Islet of Langerhans (tissue), 1 donor: Measurements from ENCODE around the gene TRPC5OS.

Experiments used
- FAIRE-seq: peaks from one replicate; lab custom pipeline; 2011; peaks lifted over from hg19 to GRCh38; lab: Jason Lieb, UNC

The TRPC5OS gene

GRCh38 chrX:111875881-111876280, at the start of gene TRPC5OS:
Gene TRPC5OS, plus strand, starts transcription at chrX:111876181. Its CDS starts 25,669 bp downstream, at chrX:111901850.
- FAIRE-seq = no peak

DNA sequence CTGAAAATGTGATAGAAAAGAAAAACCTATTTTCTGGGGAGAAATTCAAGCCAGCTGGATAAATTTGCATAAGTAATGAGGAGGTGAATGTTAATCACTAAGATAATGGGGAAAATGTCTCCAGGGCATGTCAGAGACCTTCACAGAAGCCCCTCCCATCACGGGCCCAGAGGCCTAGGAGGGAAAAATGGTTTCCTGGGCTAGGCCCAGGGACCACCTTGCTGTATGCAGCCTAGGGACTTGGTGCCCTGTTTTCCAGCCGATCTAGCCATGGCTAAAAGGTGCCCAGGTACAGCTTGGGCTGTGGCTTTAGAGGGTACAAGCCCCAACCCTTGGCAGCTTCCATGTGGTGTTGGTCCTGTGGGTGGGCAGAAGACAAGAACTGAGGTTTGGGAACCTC, 46.6 kb upstream of the TRPC5OS start:
- no peak for FAIRE-seq

DNA sequence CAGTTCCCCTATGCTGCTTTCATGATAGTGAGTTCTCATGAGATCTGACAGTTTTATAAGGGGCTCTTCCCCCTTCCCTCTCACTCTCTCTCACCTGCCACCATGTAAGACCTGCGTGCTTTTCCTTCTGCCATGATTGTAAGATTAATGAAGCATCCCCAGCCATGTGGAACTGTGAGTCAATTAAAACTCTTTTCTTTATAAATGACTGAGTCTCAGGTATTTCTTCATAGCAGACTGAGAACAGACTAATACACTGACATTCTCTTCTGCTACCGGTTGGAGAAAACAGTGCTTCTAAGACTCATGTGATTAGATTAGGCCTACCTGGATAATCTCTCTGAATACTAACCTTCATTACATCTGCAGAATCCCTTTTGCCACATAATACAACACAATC, 45.4 kb upstream of the TRPC5OS start:
- FAIRE-seq = no peak

GRCh38 chrX:111831343-111831742, 44.6 kb upstream of the TRPC5OS start:
- no peak for FAIRE-seq

DNA sequence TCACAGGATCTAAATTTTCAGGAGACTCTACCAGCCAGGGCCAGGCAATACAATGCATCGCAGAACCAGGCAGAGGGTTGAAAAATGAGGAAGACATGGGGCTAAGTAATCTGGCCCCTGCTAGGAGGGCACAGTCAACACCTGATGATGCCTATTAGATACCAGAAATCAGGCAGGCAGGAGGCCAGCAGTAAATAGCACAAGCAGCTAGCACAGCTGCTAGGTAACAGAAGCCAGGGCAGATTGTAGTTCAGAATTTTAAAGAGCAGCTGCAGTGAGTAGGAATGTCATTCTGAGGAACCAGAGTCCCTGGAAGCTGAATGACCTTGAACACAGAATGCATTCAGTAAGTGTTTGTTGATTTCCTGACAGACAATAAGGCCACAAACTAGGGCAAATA, 38.8 kb upstream of the TRPC5OS start:
- no peak for FAIRE-seq

DNA sequence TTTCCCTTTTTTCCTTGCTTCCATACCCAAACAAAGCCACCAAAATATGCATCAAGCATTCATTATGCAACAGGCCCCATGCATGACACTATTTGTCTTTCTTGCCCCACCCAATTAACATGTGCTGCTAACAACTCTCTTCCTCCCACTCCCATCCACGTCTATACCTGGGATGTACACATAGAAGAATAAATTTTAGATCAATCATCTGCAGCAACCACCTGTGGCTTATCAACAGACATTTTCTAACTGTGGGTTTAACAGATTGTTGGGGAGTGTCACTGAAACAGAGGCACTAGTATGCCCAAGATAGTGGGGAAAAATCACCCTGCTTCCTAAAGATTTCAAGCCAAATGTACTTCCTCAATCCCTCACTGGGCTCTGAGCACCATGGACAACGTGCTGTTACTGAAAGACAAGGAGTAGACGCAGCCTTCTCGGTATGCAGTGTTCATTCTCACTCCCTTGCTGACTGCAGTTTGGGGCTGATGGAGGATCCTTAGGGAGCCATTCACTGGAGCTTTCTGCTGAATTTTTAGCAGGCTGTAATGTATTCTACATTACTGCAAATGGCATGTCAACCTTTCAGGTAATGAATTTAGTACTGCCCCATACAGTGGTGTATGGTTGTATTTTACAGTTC, 28.4 kb upstream of the TRPC5OS start:
- FAIRE-seq = no peak

GRCh38 chrX:111848541-111848940, 27.4 kb upstream of the TRPC5OS start:
- FAIRE-seq = no peak

GRCh38 chrX:111850975-111851374, 25.0 kb upstream of the TRPC5OS start:
- no peak for FAIRE-seq

GRCh38 chrX:111854556-111855490, 21.2 kb upstream of the TRPC5OS start:
- no peak for FAIRE-seq

DNA sequence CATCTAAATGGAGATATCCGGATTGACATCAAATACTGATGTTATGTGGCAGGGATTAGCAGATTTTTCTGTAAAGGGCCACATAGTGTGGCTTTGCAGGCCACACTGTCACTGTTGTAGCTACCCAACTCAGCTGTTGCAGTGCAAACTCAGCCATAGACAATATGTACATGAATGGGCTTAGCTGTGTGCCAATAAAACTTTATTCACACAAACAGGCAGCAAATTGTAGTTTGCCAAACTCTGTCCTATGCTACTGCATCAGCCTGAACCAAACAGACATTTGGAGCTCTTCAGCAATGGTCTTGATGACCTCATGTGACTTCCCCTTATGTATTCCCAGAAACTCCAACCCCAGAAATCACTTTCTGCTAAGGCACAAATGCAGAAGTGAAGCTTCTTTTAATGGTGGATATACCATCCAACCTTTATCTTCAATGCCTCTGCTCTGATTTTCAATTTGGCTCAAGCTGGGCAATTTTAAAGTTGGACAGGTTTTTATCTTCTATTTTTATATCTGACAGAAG, 18.4 kb upstream of the TRPC5OS start:
- no peak for FAIRE-seq

DNA sequence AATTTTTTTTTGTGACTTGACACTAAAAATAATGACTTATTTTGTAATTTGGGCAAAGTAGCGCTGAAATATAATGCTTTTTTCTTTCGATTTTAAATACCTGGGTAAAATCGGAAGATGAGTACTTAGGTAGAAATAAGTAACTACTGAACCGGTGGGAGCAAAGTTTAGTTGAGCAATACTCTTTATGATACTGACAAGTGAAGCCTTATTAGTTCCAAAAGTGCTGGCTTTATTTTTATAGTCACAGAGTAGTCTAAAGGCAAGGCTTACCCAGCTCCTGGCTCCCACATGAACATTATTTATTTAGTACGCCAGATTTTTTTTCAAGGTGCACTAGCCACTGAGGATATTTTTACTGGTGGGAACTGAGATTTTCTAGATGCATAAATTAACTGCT, 14.4 kb upstream of the TRPC5OS start:
- peak; percentile 69 for FAIRE-seq

DNA sequence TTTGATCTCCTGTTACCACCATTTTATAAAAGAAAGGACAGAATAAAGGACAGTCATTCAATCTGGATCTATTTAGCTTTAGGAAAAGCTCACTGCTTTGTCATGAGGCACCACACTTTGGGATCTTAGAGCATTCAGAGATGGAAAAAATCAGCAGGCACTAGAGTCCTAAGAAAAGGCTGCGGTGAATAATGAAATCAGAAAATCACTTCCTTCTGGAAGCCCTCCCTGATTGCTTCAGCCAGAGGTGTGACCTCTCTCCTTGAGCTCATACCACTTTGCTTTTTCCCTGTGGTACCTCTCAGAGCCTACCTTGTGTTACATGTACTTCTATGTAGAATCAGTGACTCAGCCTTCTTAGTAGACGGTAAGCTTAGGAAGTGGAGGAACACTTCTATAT, 8.7 kb upstream of the TRPC5OS start:
- no peak for FAIRE-seq

DNA sequence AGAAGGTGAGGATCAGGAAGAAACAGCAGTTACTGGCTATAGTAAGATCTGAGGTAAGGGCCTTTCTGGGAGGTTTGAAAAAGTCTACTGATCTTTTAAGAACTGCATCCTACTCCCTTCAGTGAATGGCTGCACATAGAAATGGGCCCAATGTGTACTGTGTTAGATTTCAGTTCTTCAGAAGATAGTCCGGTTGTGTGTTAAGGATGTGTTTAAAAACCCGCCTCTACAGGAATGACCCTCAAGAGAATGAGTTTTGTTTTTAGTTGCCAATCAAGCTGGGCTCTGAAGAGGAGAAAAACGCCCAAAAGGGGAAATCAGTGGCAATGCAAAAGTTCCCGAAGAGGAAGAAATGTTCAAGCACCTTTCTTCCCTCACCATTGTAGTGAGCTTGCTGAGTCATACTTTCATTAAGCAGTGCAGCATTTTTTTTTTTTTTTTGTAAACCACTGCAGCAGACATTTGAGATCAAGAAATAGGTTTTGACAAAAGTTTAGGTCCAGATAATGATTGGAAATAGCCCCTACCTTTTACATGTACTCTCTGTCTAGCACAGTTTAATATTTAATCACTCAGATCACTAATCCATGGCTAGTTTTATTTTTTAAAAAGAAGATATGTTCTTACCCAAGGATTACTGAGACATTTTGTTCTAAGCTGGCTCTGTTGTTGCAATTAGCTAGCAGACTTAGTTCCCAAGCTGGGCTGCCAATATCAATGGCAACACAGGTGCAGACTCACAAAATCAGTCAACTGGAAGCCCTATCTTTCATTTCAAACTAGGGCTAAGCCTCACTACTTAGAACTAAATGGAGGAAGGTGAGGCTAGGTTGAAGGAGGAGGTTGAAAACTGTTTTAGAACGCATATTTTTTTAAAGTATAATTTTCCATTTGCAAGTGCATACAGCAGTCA, 7.0 kb upstream of the TRPC5OS start:
- no peak for FAIRE-seq

GRCh38 chrX:111869639-111870034, 6.3 kb upstream of the TRPC5OS start:
- peak; percentile 93 for FAIRE-seq

DNA sequence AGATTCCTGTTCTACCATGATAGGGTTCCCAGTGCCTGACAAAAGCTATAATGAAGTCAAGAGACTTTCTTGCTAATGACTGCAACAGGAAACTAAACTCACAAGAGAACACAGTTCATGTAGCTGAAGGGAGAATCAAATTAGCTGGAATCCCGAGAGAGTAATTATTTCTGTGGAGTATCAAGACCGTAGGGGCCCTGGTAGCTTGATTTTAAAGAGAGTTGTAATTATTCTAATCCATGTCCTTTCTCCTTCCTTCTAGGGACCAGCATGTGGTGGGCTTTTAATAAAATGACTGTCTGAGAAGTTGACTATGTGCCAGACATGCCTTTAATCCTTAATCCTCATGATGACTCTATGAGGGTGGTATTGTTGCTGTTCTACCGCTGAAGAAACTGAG, 1.7 kb upstream of the TRPC5OS start:
- no peak for FAIRE-seq

DNA sequence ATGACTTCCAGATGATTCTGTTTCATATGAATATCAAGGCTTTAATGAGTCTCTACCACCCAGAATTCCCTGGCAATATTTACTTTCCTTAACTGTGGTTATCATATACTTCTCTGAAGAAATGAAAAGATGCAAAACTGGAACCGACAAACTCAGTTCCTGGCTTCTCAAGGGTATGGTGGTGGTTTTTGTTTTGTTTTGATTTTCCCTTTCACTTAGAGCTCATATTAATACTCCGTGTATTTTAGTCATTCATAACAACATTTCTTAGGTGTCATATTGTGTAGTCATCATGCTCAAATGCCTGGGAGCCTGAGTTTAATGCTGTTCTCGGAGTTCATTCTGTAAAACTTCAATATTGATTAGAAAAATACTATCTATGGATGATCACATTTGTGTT, 665 bp downstream of the TRPC5OS start:
- no peak for FAIRE-seq

DNA sequence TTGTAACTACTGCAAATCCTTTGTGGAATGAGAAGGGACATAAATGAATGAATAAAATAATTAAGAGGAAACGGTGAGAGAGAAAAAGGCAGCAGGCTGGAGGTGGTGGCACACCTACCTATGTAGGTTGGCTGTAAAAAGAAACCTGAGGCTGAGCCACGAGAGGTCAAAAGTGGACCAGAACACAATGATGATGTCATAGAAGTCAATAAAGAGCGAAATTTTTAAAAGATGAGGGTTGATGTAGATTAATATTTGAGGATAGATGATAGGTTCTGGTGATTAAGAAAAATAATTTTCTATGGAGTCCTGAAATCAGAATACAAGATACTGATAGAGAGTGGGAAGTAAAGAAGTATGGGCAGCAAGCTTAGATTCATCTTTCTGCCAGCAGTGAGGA, 1.7 kb downstream of the TRPC5OS start:
- no peak for FAIRE-seq

DNA sequence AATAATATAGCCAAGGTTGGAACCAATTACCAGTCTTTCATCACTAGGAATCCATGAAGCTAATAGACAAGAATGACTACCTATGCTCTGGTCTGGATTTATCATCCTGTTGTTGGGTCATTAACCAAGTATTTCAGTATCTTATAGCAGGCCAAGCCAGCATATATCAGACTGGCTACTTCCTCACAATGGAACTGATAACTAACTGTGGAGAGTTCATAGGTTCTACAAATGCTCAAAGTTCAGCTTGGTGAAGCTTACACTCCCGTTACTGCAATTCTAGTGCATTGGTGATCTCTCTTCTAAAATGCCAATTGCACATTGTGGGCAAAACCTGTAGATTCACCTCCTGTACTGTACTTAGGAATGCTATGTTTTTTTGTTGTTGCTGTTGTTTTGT, 4.8 kb downstream of the TRPC5OS start:
- FAIRE-seq = no peak

DNA sequence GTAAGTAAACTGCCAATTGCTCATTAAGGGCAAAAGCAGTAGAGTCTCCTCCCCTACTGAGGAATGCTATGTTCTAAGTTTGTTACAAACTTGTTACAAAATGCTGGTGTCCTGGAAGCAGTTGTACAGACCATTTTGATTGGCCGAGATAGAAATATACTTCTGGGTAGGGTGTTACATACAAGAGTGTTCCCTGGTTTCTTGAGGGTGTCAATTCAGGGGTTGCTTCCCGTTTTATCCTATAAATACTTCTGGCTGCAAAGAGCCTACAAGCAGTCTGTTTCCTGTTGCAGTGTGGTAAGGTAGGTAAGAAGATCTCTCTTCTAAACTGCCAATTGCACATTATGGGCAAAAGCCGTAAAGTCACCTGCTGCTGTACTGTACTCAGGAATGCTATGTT, 5.7 kb downstream of the TRPC5OS start:
- no peak for FAIRE-seq

DNA sequence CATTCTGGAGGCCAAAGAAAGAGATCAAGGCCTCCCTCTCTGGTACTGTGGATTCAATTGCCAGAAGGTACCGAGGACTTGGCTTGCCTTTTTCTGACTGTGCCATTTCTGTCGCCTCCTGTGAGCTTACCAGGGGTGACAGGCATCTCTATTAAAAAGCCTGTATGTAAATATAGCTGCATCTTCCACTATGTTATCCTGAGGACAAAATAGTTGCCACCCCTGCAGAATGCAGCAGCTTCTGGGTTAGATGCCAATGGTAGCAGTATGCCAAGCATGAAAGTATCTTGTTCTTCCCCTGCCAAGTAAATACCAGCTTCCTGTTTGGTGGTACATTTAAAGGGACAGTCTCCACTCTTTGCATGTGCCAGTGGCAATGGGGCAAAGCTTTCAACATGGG, 10.7 kb downstream of the TRPC5OS start:
- FAIRE-seq = no peak

GRCh38 chrX:111888600-111888999, 12.6 kb downstream of the TRPC5OS start:
- FAIRE-seq = no peak

- FAIRE-seq = no peak
Observed at GRCh38 chrX:111892375-111892774, 16.4 kb downstream of the TRPC5OS start.
